Inflammatory macrophage (primary cell): ENCODE measurements around the gene HPCAL1.

Experiments
- DNase-seq, 2 donors: peaks; one replicate each; pipeline ENCODE4 v3.0.0-alpha.2; 2020 to 2022

HPCAL1 gene

GRCh38 chr2:10269711-10270610 lies 32.7 kb upstream of the HPCAL1 start:
- no peak for DNase-seq

- no peak for DNase-seq
Measured at GRCh38 chr2:10271509-10271908, 31.2 kb upstream of the HPCAL1 start.

GRCh38 chr2:10271946-10272345 lies 30.8 kb upstream of the HPCAL1 start:
- peak in 1 of 2 donors; percentile 26 for DNase-seq

- DNase-seq, result no peak
Measured at GRCh38 chr2:10272464-10272863, 30.2 kb upstream of the HPCAL1 start.

- DNase-seq, result no peak
Measured at GRCh38 chr2:10273215-10274175, 29.2 kb upstream of the HPCAL1 start.

GRCh38 chr2:10274376-10274775 lies 28.3 kb upstream of the HPCAL1 start:
- no peak for DNase-seq

- no peak for DNase-seq
Measured at GRCh38 chr2:10274983-10275802, 27.5 kb upstream of the HPCAL1 start.

GRCh38 chr2:10276481-10277292 lies 26.0 kb upstream of the HPCAL1 start:
- DNase-seq, result no peak

GRCh38 chr2:10277293-10278028 lies 25.2 kb upstream of the HPCAL1 start:
- DNase-seq, result no peak

GRCh38 chr2:10278029-10278762 lies 24.5 kb upstream of the HPCAL1 start:
- DNase-seq, result peak; percentile 99

GRCh38 chr2:10278763-10279471 lies 23.8 kb upstream of the HPCAL1 start:
- DNase-seq, result no peak

- DNase-seq, result no peak
Measured at GRCh38 chr2:10279472-10279870, 23.2 kb upstream of the HPCAL1 start.

GRCh38 chr2:10279946-10280463 lies 22.7 kb upstream of the HPCAL1 start:
- DNase-seq, result no peak

GRCh38 chr2:10281891-10282290 lies 20.8 kb upstream of the HPCAL1 start:
- no peak for DNase-seq

- DNase-seq, result peak; percentile 37 to 53
Measured at GRCh38 chr2:10282611-10283105, 20.0 kb upstream of the HPCAL1 start.

- peak; percentile 83 to 84 for DNase-seq
Measured at GRCh38 chr2:10283106-10284062, 19.3 kb upstream of the HPCAL1 start.

GRCh38 chr2:10284108-10284870 lies 18.4 kb upstream of the HPCAL1 start:
- no peak for DNase-seq
